Stimulated activated CD8-positive, alpha-beta memory T cell treated with anti-CD3 and anti-CD28 coated beads, Interleukin-15, amount 100 ng/mL, for 1 hour (primary cell): ENCODE measurements around the gene CASP3.
"Not testable (repeated sequence)": the region's sequence is repeated elsewhere in the genome, so short reads cannot be mapped to it uniquely, and the experiment has no call there.

Source experiments
- DNase-seq: peaks from one replicate; pipeline ENCODE4 v3.0.0-alpha.2; 2020; ENCODE audit warnings: low read depth

The CASP3 gene

DNA sequence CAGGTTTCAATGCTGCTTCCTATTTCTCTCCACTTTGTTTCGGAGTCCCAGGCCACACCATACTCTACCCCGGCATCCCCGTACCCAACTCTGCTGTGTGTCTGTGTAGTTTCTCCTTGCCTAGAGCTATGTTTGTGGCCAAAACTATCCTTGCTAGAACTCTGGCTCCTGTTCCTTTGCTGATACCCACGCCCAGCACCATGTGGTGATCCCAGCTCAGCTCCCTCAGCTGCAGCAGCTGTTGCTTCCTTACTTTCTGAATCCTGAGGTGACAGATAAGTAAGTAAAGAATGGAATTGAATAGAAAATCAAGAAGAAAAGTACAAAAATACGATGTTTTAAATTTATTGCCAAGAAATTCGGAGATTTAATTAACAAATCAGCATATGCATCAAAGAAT is 55.8 kb downstream of the CASP3 start:
- no peak for DNase-seq

DNA sequence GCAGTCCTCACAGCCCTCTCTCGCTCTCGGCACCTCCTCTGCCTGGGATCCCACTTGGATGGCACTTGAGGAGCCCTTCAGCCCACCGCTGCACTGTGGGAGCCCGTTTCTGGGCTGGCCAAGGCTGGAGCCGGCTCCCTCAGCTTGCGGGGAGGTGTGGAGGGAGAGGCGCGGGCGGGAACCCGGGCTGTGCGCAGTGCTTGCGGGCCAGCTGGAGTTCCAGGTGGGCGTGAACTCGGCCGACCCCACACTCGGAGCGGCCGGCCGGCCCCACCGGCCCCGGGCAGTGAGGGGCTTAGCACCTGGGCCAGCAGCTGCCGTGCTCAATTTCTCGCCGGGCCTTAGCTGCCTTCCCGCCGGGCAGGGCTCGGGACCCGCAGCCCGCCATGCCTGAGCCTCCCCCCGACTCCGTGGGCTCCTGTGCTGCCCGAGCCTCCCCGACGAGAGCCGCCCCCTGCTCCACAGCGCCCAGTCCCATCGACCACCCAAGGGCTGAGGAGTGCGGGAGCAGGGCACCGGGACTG is 57.4 kb downstream of the CASP3 start:
- DNase-seq, result not testable (repeated sequence)

DNA sequence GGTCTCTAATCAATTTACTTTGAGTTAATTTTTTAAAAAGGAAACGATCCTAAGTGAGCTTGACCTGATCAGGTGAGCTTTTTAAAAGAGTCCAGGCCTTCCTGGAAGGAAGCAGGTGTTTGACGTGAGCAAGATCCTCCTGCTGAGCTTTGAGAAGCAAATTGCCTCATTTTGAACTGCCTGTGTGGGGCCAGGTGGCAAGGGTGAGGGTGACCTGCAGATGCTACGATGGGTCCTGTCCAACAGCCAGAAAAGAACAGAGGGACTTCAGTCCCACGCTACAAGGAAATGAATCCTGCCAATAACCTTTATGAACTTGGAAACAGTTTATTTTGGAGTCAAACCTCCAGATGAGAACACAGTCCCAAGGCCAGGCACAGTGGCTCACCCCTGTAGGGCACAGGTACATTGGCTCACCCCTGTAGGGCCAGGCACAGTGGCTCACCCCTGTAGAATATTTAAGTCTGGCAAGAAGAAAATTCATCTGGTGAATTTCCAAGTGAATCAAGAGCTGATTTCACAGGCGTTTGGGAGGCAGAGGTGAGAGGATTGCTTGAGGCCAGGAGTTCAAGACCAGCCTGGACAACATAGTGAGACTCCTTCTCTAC is 58.1 kb downstream of the CASP3 start:
- no peak for DNase-seq

DNA sequence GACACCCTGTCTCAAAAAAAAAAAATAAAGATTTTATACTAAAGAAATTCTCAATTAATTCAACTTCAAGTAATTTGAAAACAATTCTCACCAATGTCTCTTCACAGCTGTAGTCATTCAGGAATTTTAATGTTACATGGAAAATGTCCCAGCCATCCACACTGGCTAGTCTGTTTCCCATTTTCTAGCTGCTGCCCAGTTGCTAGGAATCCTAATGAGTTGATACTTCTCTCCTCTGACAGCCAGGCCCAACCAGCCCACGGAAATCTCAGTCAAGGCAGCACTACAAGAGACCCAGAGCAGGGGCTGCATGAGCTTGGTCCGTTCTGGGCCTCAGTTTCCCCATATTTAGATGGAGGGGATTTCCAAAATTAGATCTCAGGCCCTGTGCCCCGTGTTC is 59.1 kb downstream of the CASP3 start:
- DNase-seq, result no peak

DNA sequence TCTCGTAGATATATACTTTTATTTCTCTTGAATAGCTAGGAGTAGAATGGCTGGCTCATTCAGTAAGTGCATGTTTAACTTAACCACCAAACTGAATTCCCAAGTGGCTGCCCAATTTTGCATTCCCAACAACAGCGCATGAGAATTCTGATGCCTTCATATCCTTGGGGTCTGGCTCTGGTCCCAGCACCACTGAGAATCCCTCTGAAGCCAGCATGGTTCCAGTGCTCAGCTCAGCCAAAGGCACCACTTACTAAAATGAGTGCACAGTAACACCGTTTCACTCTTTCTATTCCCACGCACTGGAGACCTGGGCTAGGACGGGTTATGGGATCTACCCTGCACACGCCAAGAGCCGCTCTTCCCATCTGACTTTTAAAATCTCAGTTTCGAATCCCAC is 60.4 kb downstream of the CASP3 start:
- no peak for DNase-seq

DNA sequence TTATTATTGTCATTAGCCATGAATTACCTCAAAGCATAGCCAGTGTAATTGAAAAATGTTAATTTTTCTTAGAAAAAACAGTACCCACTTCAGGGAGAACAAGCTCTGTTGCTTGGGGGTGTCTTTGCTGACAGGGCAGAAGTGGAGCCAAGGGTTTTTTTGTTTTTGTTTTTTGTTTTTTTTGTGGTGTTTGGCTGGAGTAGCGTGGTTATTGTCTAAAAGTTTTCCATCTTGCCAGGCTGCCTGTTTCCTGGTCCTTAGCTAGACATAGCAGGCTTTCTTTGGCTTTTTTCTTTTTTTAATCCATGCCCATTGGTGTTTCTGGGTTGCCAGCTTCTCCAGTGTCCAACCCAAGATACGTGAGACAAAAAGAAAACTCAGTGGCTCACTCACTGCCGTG is 61.5 kb downstream of the CASP3 start:
- DNase-seq, result no peak

DNA sequence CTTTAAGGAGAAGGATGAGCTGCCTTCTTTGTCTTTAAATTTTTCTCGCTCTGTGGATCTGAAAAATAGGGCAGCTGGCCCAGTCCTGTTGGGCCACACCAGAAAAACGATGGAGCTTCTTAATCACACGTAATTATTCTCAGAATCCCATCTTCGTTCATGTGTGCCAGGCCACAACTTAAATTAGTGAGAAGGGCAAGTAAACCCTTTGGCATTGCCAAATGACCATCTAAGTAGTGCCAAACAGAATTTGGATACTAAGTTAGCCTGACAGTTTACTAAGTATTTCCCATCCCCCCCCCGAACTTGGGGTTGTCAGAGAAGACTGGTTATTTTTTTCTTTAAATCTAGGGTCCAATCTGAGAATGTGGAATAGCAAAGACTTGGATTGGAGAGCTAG is 62.0 kb downstream of the CASP3 start:
- no peak for DNase-seq

DNA sequence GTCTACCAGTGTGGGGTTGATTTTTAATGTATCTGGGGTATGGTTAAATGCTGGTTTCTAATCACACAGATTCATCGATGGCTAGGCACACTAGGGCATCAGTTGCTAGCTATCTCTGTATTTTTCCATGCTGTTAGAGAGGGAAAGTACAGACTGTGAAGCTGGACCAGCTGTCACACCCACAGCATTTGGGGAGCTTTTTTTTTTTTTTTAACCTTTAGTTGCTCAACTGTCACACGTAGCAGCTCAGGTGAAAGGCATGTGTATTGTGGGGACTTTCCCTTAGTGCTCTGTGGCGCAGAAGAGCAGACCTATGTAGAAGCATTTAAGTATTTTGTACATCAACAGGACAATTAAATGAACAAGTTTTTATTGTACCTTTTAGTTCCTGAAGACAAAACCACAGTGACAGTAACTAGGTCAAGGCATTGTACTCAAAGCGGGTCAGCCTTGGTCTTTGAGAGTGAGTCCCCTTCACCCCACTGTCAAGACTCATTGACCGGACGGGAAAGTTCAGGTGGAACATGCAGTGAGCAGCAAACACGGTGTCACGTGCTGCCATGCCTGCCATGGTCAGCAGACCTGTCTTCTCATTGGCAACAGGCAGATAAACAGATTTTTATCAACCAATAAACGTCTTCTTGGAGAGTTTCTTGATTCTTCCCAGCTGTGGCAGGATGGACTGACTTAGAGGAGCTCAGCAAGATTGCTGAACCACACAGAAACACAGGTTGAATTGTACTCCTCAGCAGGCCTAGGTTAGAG is 65.3 kb downstream of the CASP3 start:
- no peak for DNase-seq
